A549 (cell line): ENCODE data around the gene MGMT. TPM values are rescaled to one million over a fixed set of nuclear protein-coding genes. Genes with fewer than 3 reads are reported as not detected.

Experiments used
- ATAC-seq, 2 experiments: fragments of 200-7000 bp in 1 of 2; fragments of >200 bp in 1 of 2; cut with Nextera tagmentation in 1 of 2; cut with Tn5 transposase in 1 of 2; 3 replicates each; pipeline versions ENCODE4 v1.8.0 to v1.9.1; 2018 to 2020; ENCODE audit warnings: mild to moderate bottlenecking in 1 of 2, moderate library complexity in 1 of 2
- CTCF ChIA-PET: fragments of 300-600 bp; sonication (Branson Sonifier 250); formaldehyde crosslinking; extraction: SDS; loops from one replicate; lab custom pipeline; 2021; ENCODE audit warnings: antibody characterized with exemption, inconsistent platforms; lab: Yijun Ruan, JAX
- POLR2A ChIA-PET: fragments of 350-600 bp; formaldehyde crosslinking; extraction: SDS; loops from one replicate; lab custom pipeline; 2021; ENCODE audit warnings: antibody characterized with exemption, inconsistent platforms; lab: Yijun Ruan, JAX
- DNase-seq, 2 experiments: peaks; one replicate each; pipeline versions ENCODE4 v3.0.0 to v3.0.0-alpha.2; 2011 to 2016; ENCODE audit warnings: low read depth in 1 of 2, low spot score in 1 of 2
- FAIRE-seq: peaks from 2 replicates; lab custom pipeline; 2011; peaks lifted over from hg19 to GRCh38; lab: Jason Lieb, UNC
- H3K27ac ChIP-seq, 2 experiments: fragments of >200 bp; sonication (Bioruptor Twin); formaldehyde crosslinking; 3 replicates each; pipeline ENCODE4 v1.5.1; 2016 to 2017
- H3K4me1 ChIP-seq: fragments of >200 bp; sonication (Bioruptor Twin); formaldehyde crosslinking; 3 replicates; pipeline ENCODE4 v1.6.1; 2016
- H3K4me2 ChIP-seq: fragments of >200 bp; sonication (Bioruptor Twin); formaldehyde crosslinking; 3 replicates; pipeline ENCODE4 v1.6.1; 2016
- H3K4me3 ChIP-seq: fragments of >200 bp; sonication (Bioruptor Twin); formaldehyde crosslinking; 3 replicates; pipeline ENCODE4 v1.5.1; 2016
- H3K9me3 ChIP-seq: fragments of >200 bp; sonication (Bioruptor Twin); formaldehyde crosslinking; 3 replicates; pipeline ENCODE4 v1.6.1; 2016
- CBX8 ChIP-seq: fragments of 200-600 bp; sonication (generic); IDR thresholded peaks from 2 replicates; pipeline ENCODE4 v1.6.1; 2016
- HDAC2 ChIP-seq: fragments of 200-600 bp; sonication (generic); IDR thresholded peaks from 2 replicates; pipeline ENCODE4 v1.6.1; 2016
- JUN ChIP-seq, 2 experiments: fragments of >200 bp; sonication (Bioruptor Twin); formaldehyde crosslinking; IDR thresholded peaks; 2 replicates in 1 of 2; 3 replicates in 1 of 2; pipeline ENCODE4 v1.6.1; 2016 to 2017
- KDM5A ChIP-seq: fragments of 200-600 bp; sonication (generic); IDR thresholded peaks from 2 replicates; pipeline ENCODE4 v1.6.1; 2016; ENCODE audit warnings: antibody characterized with exemption, mild to moderate bottlenecking
- MAFK ChIP-seq: fragments of 450-650 bp; IDR thresholded peaks from 2 replicates; pipeline ENCODE4 v1.6.1; 2014; ENCODE audit not compliant: partially characterized antibody
- MAZ ChIP-seq: fragments of 150-350 bp; IDR thresholded peaks from 2 replicates; pipeline ENCODE4 v1.6.1; 2014; ENCODE audit warnings: antibody characterized with exemption, low read depth, low read length, borderline replicate concordance
- NFE2L2 ChIP-seq: fragments of 150-350 bp; conservative IDR thresholded peaks from 2 replicates; pipeline ENCODE4 v1.6.1; 2014; ENCODE audit warnings: low read length
- PBX3 ChIP-seq: IDR thresholded peaks from 2 replicates; pipeline ENCODE4 v1.6.1; 2012
- RAD21 ChIP-seq, 2 experiments: fragments of >200 bp in 1 of 2; sonication (Bioruptor Twin) in 1 of 2; formaldehyde crosslinking in 1 of 2; IDR thresholded peaks in 1 of 2; conservative IDR thresholded peaks in 1 of 2; 2 replicates in 1 of 2; 3 replicates in 1 of 2; pipeline ENCODE4 v1.6.1; 2012 to 2018; ENCODE audit warnings: inconsistent platforms in 1 of 2
- RARB ChIP-seq: fragments of 250-450 bp; sonication (Bioruptor Pico); IDR thresholded peaks from 2 replicates; pipeline ENCODE4 v1.8.0; 2021; ENCODE audit warnings: mild to moderate bottlenecking, moderate library complexity
- SMC3 ChIP-seq: fragments of >200 bp; sonication (Bioruptor Twin); formaldehyde crosslinking; IDR thresholded peaks from 3 replicates; pipeline ENCODE4 v1.6.1; 2018; ENCODE audit warnings: inconsistent platforms
- TP53 ChIP-seq: fragments of 250-450 bp; sonication (Bioruptor Pico); IDR thresholded peaks from 2 replicates; pipeline ENCODE4 v1.5.0; 2021; ENCODE audit warnings: mild to moderate bottlenecking, moderate library complexity
- ZNF302 ChIP-seq: fragments of 250-450 bp; sonication (Bioruptor Pico); IDR thresholded peaks from 2 replicates; pipeline ENCODE4 v1.9.0; 2021; ENCODE audit warnings: inconsistent platforms, mild to moderate bottlenecking, moderate library complexity
- WGBS: methylation state at CpG from one replicate; pipeline ENCODE4 v1.1.6; 2017; ENCODE audit errors: missing lambda C conversion rate; 5-methylcytosine and 5-hydroxymethylcytosine counted together
- polyA plus RNA-seq, 4 experiments: library from polyadenylated mRNA; depleted of rRNA in 3 of 4; stranded (reverse); fragments of >200 nt; fragmentation: RNase III in 1 of 4; extraction: RNeasy Plus Mini Kit Qiagen cat#74134 plus additional on column Dnase treatment in 1 of 4; gene quantifications; 2 replicates in 3 of 4; 3 replicates in 1 of 4; pipeline ENCODE4 v1.2.3, GENCODE V29; 2011 to 2017
- TF ChIP-seq, protein P1 (sequence below): fragments of 450-650 bp; IDR thresholded peaks from 2 replicates; pipeline ENCODE4 v1.6.1; 2014; ENCODE audit warnings: antibody characterized with exemption
- TF ChIP-seq, protein P2 (sequence below): fragments of 250-450 bp; sonication (Bioruptor Pico); IDR thresholded peaks from 2 replicates; pipeline ENCODE4 v1.5.0; 2020; ENCODE audit warnings: low read depth, mild to moderate bottlenecking, moderate library complexity

Gene MGMT
- polyA plus RNA-seq, 2 of the 4 experiments (the other 2 are of a cell fraction): 4.9 to 5.2 TPM

GRCh38 chr10:129728246-129728820 is 261.3 kb downstream of the MGMT start:
- no peak for ATAC-seq
- no peak for DNase-seq
- H3K4me3 ChIP-seq: no peak overlapping the region
- no peak for FAIRE-seq
- H3K9me3 ChIP-seq: no peaks in the 10 kb centered on the region
- H3K4me1 ChIP-seq: no peaks in the 10 kb centered on the region
- no peak overlapping the region for H3K27ac ChIP-seq
- H3K4me2 ChIP-seq: no peak overlapping the region
- ChIA-PET CTCF (no interaction called here), POLR2A (no interaction called here)
- 32% methylated on average over 13 of the region's 13 CpGs for WGBS
- no peak for TF ChIP-seq KDM5A

- POLR2A ChIA-PET: no interaction called here
Observed at GRCh38 chr10:129728905-129729795, 262.1 kb downstream of the MGMT start.

GRCh38 chr10:129730272-129730992 is 263.4 kb downstream of the MGMT start:
- Histone ChIP-seq H3K27ac (no peak overlapping the region), H3K4me3 (no peak overlapping the region), H3K4me1 (no peaks in the 10 kb centered on the region), H3K9me3 (no peaks in the 10 kb centered on the region), H3K4me2 (no peak overlapping the region)
- no peak for TF ChIP-seq MAFK
- TF ChIP-seq HDAC2: no peak
- TF ChIP-seq, protein P1, sequence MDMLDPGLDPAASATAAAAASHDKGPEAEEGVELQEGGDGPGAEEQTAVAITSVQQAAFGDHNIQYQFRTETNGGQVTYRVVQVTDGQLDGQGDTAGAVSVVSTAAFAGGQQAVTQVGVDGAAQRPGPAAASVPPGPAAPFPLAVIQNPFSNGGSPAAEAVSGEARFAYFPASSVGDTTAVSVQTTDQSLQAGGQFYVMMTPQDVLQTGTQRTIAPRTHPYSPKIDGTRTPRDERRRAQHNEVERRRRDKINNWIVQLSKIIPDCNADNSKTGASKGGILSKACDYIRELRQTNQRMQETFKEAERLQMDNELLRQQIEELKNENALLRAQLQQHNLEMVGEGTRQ: no peak
- TF ChIP-seq NFE2L2: no peak
- TF ChIP-seq TP53 (CRISPR knock-in tag): no peak
- TF ChIP-seq SMC3: no peak
- TF ChIP-seq ZNF302: no peak
- TF ChIP-seq CBX8: no peak
- WGBS: 39% methylated on average over 12 of the region's 12 CpGs
- POLR2A ChIA-PET: interaction anchor here (0.7 kb wide), 1 partner anchor 121 kb away, joined by 4 read pairs; no protein-coding TSS in a partner anchor
- DNase-seq (no peak), ATAC-seq (no peak), FAIRE-seq (no peak)
- CTCF ChIA-PET: no interaction called here

More at GRCh38 chr10:129728905-129729795, 262.1 kb downstream of the MGMT start:
- ATAC-seq (no peak), FAIRE-seq (no peak), DNase-seq (no peak)
- TF ChIP-seq JUN (IDR thresholded peaks at IDR 0.05): no peak
- no peak for TF ChIP-seq RAD21 (conservative IDR thresholded peaks at IDR 0.05 in 1 of 2, IDR thresholded peaks at IDR 0.05 in 1 of 2)
- TF ChIP-seq PBX3: no peak
- no peak for TF ChIP-seq MAFK
- TF ChIP-seq, protein P2, sequence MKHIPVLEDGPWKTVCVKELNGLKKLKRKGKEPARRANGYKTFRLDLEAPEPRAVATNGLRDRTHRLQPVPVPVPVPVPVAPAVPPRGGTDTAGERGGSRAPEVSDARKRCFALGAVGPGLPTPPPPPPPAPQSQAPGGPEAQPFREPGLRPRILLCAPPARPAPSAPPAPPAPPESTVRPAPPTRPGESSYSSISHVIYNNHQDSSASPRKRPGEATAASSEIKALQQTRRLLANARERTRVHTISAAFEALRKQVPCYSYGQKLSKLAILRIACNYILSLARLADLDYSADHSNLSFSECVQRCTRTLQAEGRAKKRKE (CRISPR knock-in tag): no peak
- no peak for TF ChIP-seq MAZ
- TF ChIP-seq RARB (CRISPR knock-in tag): no peak
- CTCF ChIA-PET: no interaction called here
- Histone ChIP-seq H3K4me2 (no peak overlapping the region), H3K4me1 (no peaks in the 10 kb centered on the region), H3K9me3 (no peaks in the 10 kb centered on the region), H3K27ac (no peak overlapping the region), H3K4me3 (no peak overlapping the region)
- WGBS: 40% methylated on average over 21 of the region's 21 CpGs
